NK-92 (cell line): ENCODE measurements around the gene OR51D1.

Experiments
- DNase-seq: peaks from one replicate; lab custom pipeline; 2025; ENCODE audit not compliant: unreplicated experiment; lab: John Stamatoyannopoulos, UW

OR51D1 gene

GRCh38 chr11:4644233-4644632, 7.0 kb downstream of the OR51D1 start:
- no peak for DNase-seq

GRCh38 chr11:4645974-4646373, 8.7 kb downstream of the OR51D1 start:
- no peak for DNase-seq

- DNase-seq = no peak
These were observed 10.5 kb downstream of the OR51D1 start for GRCh38 chr11:4647766-4648165.

- no peak for DNase-seq
These were observed 17.5 kb downstream of the OR51D1 start for GRCh38 chr11:4654635-4655369.

GRCh38 chr11:4658629-4659445, 21.6 kb downstream of the OR51D1 start:
- DNase-seq = no peak

GRCh38 chr11:4662876-4663275, 25.6 kb downstream of the OR51D1 start:
- no peak for DNase-seq

- no peak for DNase-seq
These were observed 26.9 kb downstream of the OR51D1 start for GRCh38 chr11:4664183-4664582.

- no peak for DNase-seq
These were observed 27.5 kb downstream of the OR51D1 start for GRCh38 chr11:4664786-4665185.

GRCh38 chr11:4665424-4665823, 28.1 kb downstream of the OR51D1 start:
- DNase-seq = no peak

GRCh38 chr11:4671741-4672140, 34.5 kb downstream of the OR51D1 start:
- DNase-seq = no peak

- no peak for DNase-seq
These were observed 35.2 kb downstream of the OR51D1 start for GRCh38 chr11:4672470-4672869.

GRCh38 chr11:4673781-4674180, 36.5 kb downstream of the OR51D1 start:
- no peak for DNase-seq

- no peak for DNase-seq
These were observed 40.7 kb downstream of the OR51D1 start for GRCh38 chr11:4677948-4678347.

GRCh38 chr11:4680341-4680740, 43.1 kb downstream of the OR51D1 start:
- no peak for DNase-seq

- no peak for DNase-seq
These were observed 45.5 kb downstream of the OR51D1 start for GRCh38 chr11:4682623-4683419.

GRCh38 chr11:4684631-4685285, 47.5 kb downstream of the OR51D1 start:
- no peak for DNase-seq
